ENCODE results near the gene CFH. TPM values are rescaled to one million over a fixed set of nuclear protein-coding genes. Genes with fewer than 3 reads are reported as not detected.

The CFH gene
- total and polyA plus RNA-seq, 9 of the 15 experiments (the other 6 are each of a cell fraction or from before 2014, with no cell fraction given): 31.6 to 107 (median 48.3) TPM

DNA sequence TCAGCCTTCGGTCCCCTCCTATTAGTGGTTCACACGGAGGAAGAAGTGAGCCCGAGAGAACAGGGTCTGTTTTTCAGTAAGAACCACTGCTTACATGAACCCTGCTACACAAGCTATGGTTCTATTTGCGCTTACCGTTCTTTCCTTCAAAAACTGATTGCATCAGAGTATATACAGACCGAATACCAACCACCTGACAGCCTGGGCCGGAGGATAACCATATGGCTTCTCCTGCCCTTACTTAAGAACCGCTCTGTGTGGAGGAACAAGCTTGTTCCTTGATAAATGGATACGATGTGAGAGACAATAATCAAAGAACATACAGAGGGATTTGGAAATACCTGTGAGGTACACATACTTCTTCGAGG is 42.5 kb upstream of the CFH start (continued):
- TF ChIP-seq, protein P1, sequence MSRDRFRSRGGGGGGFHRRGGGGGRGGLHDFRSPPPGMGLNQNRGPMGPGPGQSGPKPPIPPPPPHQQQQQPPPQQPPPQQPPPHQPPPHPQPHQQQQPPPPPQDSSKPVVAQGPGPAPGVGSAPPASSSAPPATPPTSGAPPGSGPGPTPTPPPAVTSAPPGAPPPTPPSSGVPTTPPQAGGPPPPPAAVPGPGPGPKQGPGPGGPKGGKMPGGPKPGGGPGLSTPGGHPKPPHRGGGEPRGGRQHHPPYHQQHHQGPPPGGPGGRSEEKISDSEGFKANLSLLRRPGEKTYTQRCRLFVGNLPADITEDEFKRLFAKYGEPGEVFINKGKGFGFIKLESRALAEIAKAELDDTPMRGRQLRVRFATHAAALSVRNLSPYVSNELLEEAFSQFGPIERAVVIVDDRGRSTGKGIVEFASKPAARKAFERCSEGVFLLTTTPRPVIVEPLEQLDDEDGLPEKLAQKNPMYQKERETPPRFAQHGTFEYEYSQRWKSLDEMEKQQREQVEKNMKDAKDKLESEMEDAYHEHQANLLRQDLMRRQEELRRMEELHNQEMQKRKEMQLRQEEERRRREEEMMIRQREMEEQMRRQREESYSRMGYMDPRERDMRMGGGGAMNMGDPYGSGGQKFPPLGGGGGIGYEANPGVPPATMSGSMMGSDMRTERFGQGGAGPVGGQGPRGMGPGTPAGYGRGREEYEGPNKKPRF (IDR thresholded peaks at IDR 0.05; ENCODE audit: low read depth, low read length): no peak

DNA sequence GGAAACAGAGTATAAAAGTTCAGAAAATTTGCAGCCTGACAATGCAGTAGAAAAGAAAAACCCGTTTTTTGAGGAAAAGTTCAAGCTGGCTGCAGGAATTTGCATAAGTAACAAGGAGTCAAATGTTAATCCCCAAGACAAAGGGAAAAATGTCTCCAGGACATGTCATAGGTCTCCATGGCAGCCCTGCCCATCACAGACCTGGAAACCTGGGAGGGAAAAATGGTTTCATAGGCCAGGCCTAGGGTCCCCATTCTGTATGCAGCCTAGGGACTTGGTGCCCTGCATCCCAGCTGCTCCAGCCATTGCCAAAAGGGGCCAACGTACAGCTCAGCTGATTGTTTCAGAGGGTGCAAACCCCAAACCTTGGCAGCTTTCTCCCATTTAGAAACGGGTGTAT is 40.0 kb upstream of the CFH start:
- H2AFZ ChIP-seq (ENCODE audit: low read depth, low read length): no peak overlapping the region
- no peaks in the 10 kb centered on the region for H3K27me3 ChIP-seq (ENCODE audit: control insufficient read depth in 2 of 2, insufficient read depth in 2 of 2, low read length in 2 of 2)
- H3K36me3 ChIP-seq (ENCODE audit: control insufficient read depth, insufficient read depth, low read length): no peaks in the 10 kb centered on the region
- no peak overlapping the region for H3K4me2 ChIP-seq (ENCODE audit: insufficient read depth, low read length)
- peaks cover 0 to 3% of the 10 kb centered on the region in 2 experiments; a peak in 1 of 5 replicates for H3K4me1 ChIP-seq (replicated peaks in 1 of 2; ENCODE audit: control insufficient read depth in 2 of 2, insufficient read depth in 2 of 2, low read length in 2 of 2)
- POLR2A ChIA-PET: interaction anchor here (1.3 kb wide), 1 partner anchor 15 kb away, joined by 4 read pairs; no protein-coding TSS in a partner anchor
- ATAC-seq (no peak), DNase-seq (ENCODE audit: extremely low read depth in 1 of 4, low spot score in 3 of 4) (no peak), FAIRE-seq (no peak)
- H3K79me2 ChIP-seq (ENCODE audit: control insufficient read depth, insufficient read depth, low read length): no peaks in the 10 kb centered on the region
- no peak overlapping the region for H3K4me3 ChIP-seq
- no peaks in the 10 kb centered on the region for H3K9me1 ChIP-seq (ENCODE audit: control insufficient read depth, insufficient read depth, low read length)
- 0 out of 2 replicates have a peak, but pooled peaks cover 1% of the 10 kb centered on the region for H3K9me3 ChIP-seq (replicated peaks; ENCODE audit: control insufficient read depth, insufficient read depth, low read depth, low read length)
- no peak overlapping the region for H3K9ac ChIP-seq (ENCODE audit: insufficient read depth in 1 of 2, low read depth in 2 of 2, low read length in 2 of 2)
- intact Hi-C loops (cut with micrococcal nuclease) (no loop called here), in situ Hi-C loops (cut with MboI) (no loop called here)
- 5% methylated on average over 3 of the region's 3 CpGs for WGBS (ENCODE audit: insufficient coverage, low coverage, missing lambda C conversion rate)
- H4K20me1 ChIP-seq (replicated peaks; ENCODE audit: control insufficient read depth, insufficient read depth, low read length): no peaks in the 10 kb centered on the region
- BruUV-seq (replicated peaks): no TSS peak
- CTCF ChIA-PET (ENCODE audit: low intra/inter-chr PET ratio): no interaction called here
- no peak overlapping the region for H3K27ac ChIP-seq (ENCODE audit: extremely low read depth, low read depth, low read length)
- no peak for TF ChIP-seq RAD51 (IDR thresholded peaks at IDR 0.05; ENCODE audit: borderline replicate concordance, low read depth)
- TF ChIP-seq, protein P2, sequence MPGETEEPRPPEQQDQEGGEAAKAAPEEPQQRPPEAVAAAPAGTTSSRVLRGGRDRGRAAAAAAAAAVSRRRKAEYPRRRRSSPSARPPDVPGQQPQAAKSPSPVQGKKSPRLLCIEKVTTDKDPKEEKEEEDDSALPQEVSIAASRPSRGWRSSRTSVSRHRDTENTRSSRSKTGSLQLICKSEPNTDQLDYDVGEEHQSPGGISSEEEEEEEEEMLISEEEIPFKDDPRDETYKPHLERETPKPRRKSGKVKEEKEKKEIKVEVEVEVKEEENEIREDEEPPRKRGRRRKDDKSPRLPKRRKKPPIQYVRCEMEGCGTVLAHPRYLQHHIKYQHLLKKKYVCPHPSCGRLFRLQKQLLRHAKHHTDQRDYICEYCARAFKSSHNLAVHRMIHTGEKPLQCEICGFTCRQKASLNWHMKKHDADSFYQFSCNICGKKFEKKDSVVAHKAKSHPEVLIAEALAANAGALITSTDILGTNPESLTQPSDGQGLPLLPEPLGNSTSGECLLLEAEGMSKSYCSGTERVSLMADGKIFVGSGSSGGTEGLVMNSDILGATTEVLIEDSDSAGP (CRISPR knock-in tag; IDR thresholded peaks at IDR 0.05): no peak
- TF ChIP-seq XRCC4 (IDR thresholded peaks at IDR 0.05; ENCODE audit: extremely low read depth, insufficient read depth, insufficient read length): no peak
- TF ChIP-seq, protein P3, sequence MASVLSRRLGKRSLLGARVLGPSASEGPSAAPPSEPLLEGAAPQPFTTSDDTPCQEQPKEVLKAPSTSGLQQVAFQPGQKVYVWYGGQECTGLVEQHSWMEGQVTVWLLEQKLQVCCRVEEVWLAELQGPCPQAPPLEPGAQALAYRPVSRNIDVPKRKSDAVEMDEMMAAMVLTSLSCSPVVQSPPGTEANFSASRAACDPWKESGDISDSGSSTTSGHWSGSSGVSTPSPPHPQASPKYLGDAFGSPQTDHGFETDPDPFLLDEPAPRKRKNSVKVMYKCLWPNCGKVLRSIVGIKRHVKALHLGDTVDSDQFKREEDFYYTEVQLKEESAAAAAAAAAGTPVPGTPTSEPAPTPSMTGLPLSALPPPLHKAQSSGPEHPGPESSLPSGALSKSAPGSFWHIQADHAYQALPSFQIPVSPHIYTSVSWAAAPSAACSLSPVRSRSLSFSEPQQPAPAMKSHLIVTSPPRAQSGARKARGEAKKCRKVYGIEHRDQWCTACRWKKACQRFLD (CRISPR knock-in tag; IDR thresholded peaks at IDR 0.05): no peak
- TF ChIP-seq, protein P4, sequence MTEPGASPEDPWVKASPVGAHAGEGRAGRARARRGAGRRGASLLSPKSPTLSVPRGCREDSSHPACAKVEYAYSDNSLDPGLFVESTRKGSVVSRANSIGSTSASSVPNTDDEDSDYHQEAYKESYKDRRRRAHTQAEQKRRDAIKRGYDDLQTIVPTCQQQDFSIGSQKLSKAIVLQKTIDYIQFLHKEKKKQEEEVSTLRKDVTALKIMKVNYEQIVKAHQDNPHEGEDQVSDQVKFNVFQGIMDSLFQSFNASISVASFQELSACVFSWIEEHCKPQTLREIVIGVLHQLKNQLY (CRISPR knock-in tag; conservative IDR thresholded peaks at IDR 0.05): no peak
- TF ChIP-seq, protein P5, sequence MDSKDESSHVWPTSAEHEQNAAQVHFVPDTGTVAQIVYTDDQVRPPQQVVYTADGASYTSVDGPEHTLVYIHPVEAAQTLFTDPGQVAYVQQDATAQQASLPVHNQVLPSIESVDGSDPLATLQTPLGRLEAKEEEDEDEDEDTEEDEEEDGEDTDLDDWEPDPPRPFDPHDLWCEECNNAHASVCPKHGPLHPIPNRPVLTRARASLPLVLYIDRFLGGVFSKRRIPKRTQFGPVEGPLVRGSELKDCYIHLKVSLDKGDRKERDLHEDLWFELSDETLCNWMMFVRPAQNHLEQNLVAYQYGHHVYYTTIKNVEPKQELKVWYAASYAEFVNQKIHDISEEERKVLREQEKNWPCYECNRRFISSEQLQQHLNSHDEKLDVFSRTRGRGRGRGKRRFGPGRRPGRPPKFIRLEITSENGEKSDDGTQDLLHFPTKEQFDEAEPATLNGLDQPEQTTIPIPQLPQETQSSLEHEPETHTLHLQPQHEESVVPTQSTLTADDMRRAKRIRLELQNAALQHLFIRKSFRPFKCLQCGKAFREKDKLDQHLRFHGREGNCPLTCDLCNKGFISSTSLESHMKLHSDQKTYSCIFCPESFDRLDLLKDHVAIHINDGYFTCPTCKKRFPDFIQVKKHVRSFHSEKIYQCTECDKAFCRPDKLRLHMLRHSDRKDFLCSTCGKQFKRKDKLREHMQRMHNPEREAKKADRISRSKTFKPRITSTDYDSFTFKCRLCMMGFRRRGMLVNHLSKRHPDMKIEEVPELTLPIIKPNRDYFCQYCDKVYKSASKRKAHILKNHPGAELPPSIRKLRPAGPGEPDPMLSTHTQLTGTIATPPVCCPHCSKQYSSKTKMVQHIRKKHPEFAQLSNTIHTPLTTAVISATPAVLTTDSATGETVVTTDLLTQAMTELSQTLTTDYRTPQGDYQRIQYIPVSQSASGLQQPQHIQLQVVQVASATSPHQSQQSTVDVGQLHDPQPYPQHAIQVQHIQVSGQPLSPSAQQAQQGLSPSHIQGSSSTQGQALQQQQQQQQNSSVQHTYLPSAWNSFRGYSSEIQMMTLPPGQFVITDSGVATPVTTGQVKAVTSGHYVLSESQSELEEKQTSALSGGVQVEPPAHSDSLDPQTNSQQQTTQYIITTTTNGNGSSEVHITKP (IDR thresholded peaks at IDR 0.05; ENCODE audit: partially characterized antibody): no peak

Measured in K562 (cell line).